Stimulated activated CD4-positive, alpha-beta T cell treated with anti-CD3 and anti-CD28 coated beads, Interleukin-15, amount 100 ng/mL, for 48 hours (primary cell): ENCODE results near the gene MAGI1.

Experiments
- DNase-seq, 2 donors: peaks; one replicate each; pipeline ENCODE4 v3.0.0-alpha.2; 2020; ENCODE audit warnings: low read depth in 2 of 2

Gene MAGI1

GRCh38 chr3:65326574-65326973 lies 712.1 kb downstream of the MAGI1 start:
- no peak for DNase-seq

- no peak for DNase-seq
Measured at GRCh38 chr3:65322910-65323309, 715.8 kb downstream of the MAGI1 start.

GRCh38 chr3:65318231-65318630 lies 720.5 kb downstream of the MAGI1 start:
- DNase-seq: no peak

GRCh38 chr3:65314916-65315315 lies 723.8 kb downstream of the MAGI1 start:
- DNase-seq: no peak

GRCh38 chr3:65314269-65314668 lies 724.4 kb downstream of the MAGI1 start:
- DNase-seq: no peak

- DNase-seq: no peak
Measured at GRCh38 chr3:65313666-65314065, 725.1 kb downstream of the MAGI1 start.

GRCh38 chr3:65305836-65306235 lies 732.9 kb downstream of the MAGI1 start:
- no peak for DNase-seq
